Smooth muscle cell (in vitro differentiated cells): ENCODE results near the gene CLPSL1. TPM values are rescaled to one million over a fixed set of nuclear protein-coding genes. Genes with fewer than 3 reads are reported as not detected.

Experiments
- DNase-seq: peaks from one replicate; lab custom pipeline; 2025; ENCODE audit not compliant: unreplicated experiment; lab: John Stamatoyannopoulos, UW
- H2AFZ ChIP-seq: fragments of 200-600 bp; sonication (generic); 2 replicates; pipeline ENCODE4 v1.6.0; 2016; ENCODE audit warnings: antibody characterized with exemption, low read depth, mild to moderate bottlenecking
- H3F3A ChIP-seq: fragments of 200-600 bp; sonication (generic); 2 replicates; pipeline ENCODE4 v1.6.0; 2017; ENCODE audit warnings: antibody characterized with exemption, low read depth
- H3K27ac ChIP-seq: fragments of 200-600 bp; sonication (generic); 2 replicates; pipeline ENCODE4 v1.5.1; 2016; ENCODE audit warnings: low read depth, mild to moderate bottlenecking
- H3K27me3 ChIP-seq: fragments of 200-600 bp; sonication (generic); 2 replicates; pipeline ENCODE4 v1.6.1; 2016; ENCODE audit warnings: low read depth, mild to moderate bottlenecking
- H3K36me3 ChIP-seq: fragments of 200-600 bp; sonication (generic); 2 replicates; pipeline ENCODE4 v1.5.1; 2016; ENCODE audit warnings: low read depth
- H3K4me1 ChIP-seq: fragments of 200-600 bp; sonication (generic); 2 replicates; pipeline ENCODE4 v1.5.1; 2016; ENCODE audit warnings: low read depth
- H3K4me2 ChIP-seq: fragments of 200-600 bp; sonication (generic); 2 replicates; pipeline ENCODE4 v1.6.0; 2016; ENCODE audit warnings: mild to moderate bottlenecking
- H3K4me3 ChIP-seq: fragments of 200-600 bp; sonication (generic); 2 replicates; pipeline ENCODE4 v1.5.1; 2016; ENCODE audit warnings: mild to moderate bottlenecking
- H3K79me2 ChIP-seq: fragments of 200-600 bp; sonication (generic); 2 replicates; pipeline ENCODE4 v1.6.0; 2016; ENCODE audit warnings: low read depth, mild to moderate bottlenecking
- H3K9ac ChIP-seq: fragments of 200-600 bp; sonication (generic); 2 replicates; pipeline ENCODE4 v1.6.0; 2016; ENCODE audit warnings: low read depth
- H3K9me3 ChIP-seq: fragments of 200-600 bp; sonication (generic); replicated peaks from 2 replicates; pipeline ENCODE4 v1.5.1; 2016; ENCODE audit warnings: low read depth
- H4K20me1 ChIP-seq: fragments of 200-600 bp; sonication (generic); 2 replicates; pipeline ENCODE4 v1.6.0; 2016; ENCODE audit warnings: low read depth
- CTCF ChIP-seq: fragments of 200-600 bp; sonication (generic); IDR thresholded peaks from 2 replicates; pipeline ENCODE4 v1.5.1; 2017; ENCODE audit warnings: borderline replicate concordance, mild to moderate bottlenecking, antibody characterized with exemption; ENCODE audit not compliant: insufficient read depth, poor library complexity, severe bottlenecking
- WGBS: methylation state at CpG from one replicate; pipeline ENCODE4 v1.1.7; 2016; ENCODE audit warnings: low lambda C conversion rate; 5-methylcytosine and 5-hydroxymethylcytosine counted together
- polyA plus RNA-seq: library from polyadenylated mRNA; unstranded; fragments of >200 nt; fragmentation: Nextera tagmentation; extraction: Ambion mirVana; gene quantifications from 2 replicates; pipeline ENCODE4 v1.2.1, GENCODE V29; 2016
- total RNA-seq: library from RNA; depleted of rRNA; stranded (reverse); fragments of >200 nt; gene quantifications from 2 replicates; pipeline ENCODE4 v1.2.3, GENCODE V29; 2014

The CLPSL1 gene
- total and polyA plus RNA-seq, 2 experiments from 2014 or later: not detected

GRCh38 chr6:35777356-35778102, 3.3 kb upstream of the CLPSL1 start:
- H3K9ac ChIP-seq: no peak overlapping the region
- no peaks in the 10 kb centered on the region for H3K27me3 ChIP-seq
- H3F3A ChIP-seq: no peaks in the 10 kb centered on the region
- no peaks in the 10 kb centered on the region for H3K9me3 ChIP-seq
- WGBS: 84% methylated on average over 9 of the region's 10 CpGs
- H3K27ac ChIP-seq: no peak overlapping the region
- no peak for TF ChIP-seq CTCF
- H2AFZ ChIP-seq: no peak overlapping the region
- no peaks in the 10 kb centered on the region for H3K36me3 ChIP-seq
- DNase-seq: no peak
- no peaks in the 10 kb centered on the region for H4K20me1 ChIP-seq
- H3K4me3 ChIP-seq: no peak overlapping the region
- no peak overlapping the region for H3K4me2 ChIP-seq
- peaks cover 3% of the 10 kb centered on the region for H3K4me1 ChIP-seq
- H3K79me2 ChIP-seq: no peaks in the 10 kb centered on the region

- Histone ChIP-seq H3K9me3 (no peaks in the 10 kb centered on the region), H3K4me2 (no peak overlapping the region), H3K4me1 (peaks cover 3% of the 10 kb centered on the region), H3K27me3 (no peaks in the 10 kb centered on the region), H3K4me3 (no peak overlapping the region), H4K20me1 (no peaks in the 10 kb centered on the region), H3K9ac (no peak overlapping the region), H3K27ac (no peak overlapping the region), H3F3A (no peaks in the 10 kb centered on the region), H2AFZ (no peak overlapping the region), H3K79me2 (no peaks in the 10 kb centered on the region), H3K36me3 (no peaks in the 10 kb centered on the region)
- 93% methylated on average over 2 of the region's 2 CpGs for WGBS
- TF ChIP-seq CTCF: no peak
- DNase-seq: no peak
These were observed 2.4 kb upstream of the CLPSL1 start for GRCh38 chr6:35778437-35778836.

GRCh38 chr6:35781290-35781689, 471 bp downstream of the CLPSL1 start:
- Histone ChIP-seq H3K9me3 (no peaks in the 10 kb centered on the region), H3K9ac (no peak overlapping the region), H3K27ac (no peak overlapping the region), H4K20me1 (no peaks in the 10 kb centered on the region), H3K4me2 (no peak overlapping the region), H2AFZ (no peak overlapping the region), H3K36me3 (no peaks in the 10 kb centered on the region), H3K4me3 (no peak overlapping the region), H3K79me2 (no peaks in the 10 kb centered on the region), H3K4me1 (peaks cover 3% of the 10 kb centered on the region), H3F3A (no peaks in the 10 kb centered on the region), H3K27me3 (no peaks in the 10 kb centered on the region)
- TF ChIP-seq CTCF: no peak
- DNase-seq: no peak
- WGBS: 96% methylated on average over 2 of the region's 2 CpGs

- Histone ChIP-seq H3K27ac (no peak overlapping the region), H3K36me3 (no peaks in the 10 kb centered on the region), H3K9me3 (no peaks in the 10 kb centered on the region), H3K27me3 (peaks cover 6% of the 10 kb centered on the region), H2AFZ (no peak overlapping the region), H3F3A (no peaks in the 10 kb centered on the region), H3K9ac (no peak overlapping the region), H3K79me2 (no peaks in the 10 kb centered on the region), H3K4me3 (no peak overlapping the region), H3K4me1 (no peaks in the 10 kb centered on the region), H3K4me2 (no peak overlapping the region), H4K20me1 (no peaks in the 10 kb centered on the region)
- no peak for DNase-seq
- TF ChIP-seq CTCF: no peak
- 86% methylated on average over 3 of the region's 3 CpGs for WGBS
These were observed 1.6 kb downstream of the CLPSL1 start for GRCh38 chr6:35782424-35782823.
